IMR-90 (cell line): ENCODE data around the gene EIF1. TPM values are rescaled to one million over a fixed set of nuclear protein-coding genes. Genes with fewer than 3 reads are reported as not detected.

Experiments
- ATAC-seq: fragments of 200-7000 bp; cut with Tn5 transposase; 2 replicates; pipeline ENCODE4 v1.9.1; 2020; ENCODE audit warnings: low read depth, mild to moderate bottlenecking, moderate library complexity
- BruUV-seq: library from RNA; stranded (reverse); fragments of 400-500 nt; replicated peaks from 2 replicates; lab custom pipeline; 2021; lab: Mats Ljungman, UMichigan
- CTCF ChIA-PET: fragments of 300-600 bp; formaldehyde crosslinking; extraction: SDS; loops from one replicate; lab custom pipeline; 2021; ENCODE audit warnings: antibody characterized with exemption; lab: Yijun Ruan, JAX
- POLR2A ChIA-PET: fragments of 300-600 bp; sonication (Branson Sonifier 250); formaldehyde crosslinking; loops from one replicate; lab custom pipeline; 2022; ENCODE audit warnings: antibody characterized with exemption; ENCODE audit not compliant: unreplicated experiment; lab: Charles Lee
- DNase-seq: peaks from one replicate; pipeline ENCODE4 v3.0.0; 2013
- H2AFZ ChIP-seq: replicated peaks from 2 replicates; pipeline ENCODE3; 2013; ENCODE audit warnings: low read length, mild to moderate bottlenecking; ENCODE audit not compliant: poor library complexity
- H2AK5ac ChIP-seq: 2 replicates; pipeline ENCODE4 v1.6.1; 2013; ENCODE audit warnings: low read depth, low read length, inconsistent platforms
- H2AK9ac ChIP-seq: replicated peaks from 2 replicates; pipeline ENCODE3; 2013; ENCODE audit warnings: mild to moderate bottlenecking, low read depth, low read length, moderate library complexity; ENCODE audit not compliant: poor library complexity
- H2BK120ac ChIP-seq: 2 replicates; pipeline ENCODE4 v1.6.1; 2013; ENCODE audit warnings: low read depth, low read length, inconsistent platforms
- H2BK15ac ChIP-seq: 3 replicates; pipeline ENCODE4 v1.6.1; 2013; ENCODE audit warnings: low read depth, low read length, inconsistent platforms
- H2BK20ac ChIP-seq: 2 replicates; pipeline ENCODE4 v1.6.1; 2013; ENCODE audit warnings: low read depth, mild to moderate bottlenecking, inconsistent platforms, low read length, moderate library complexity
- H2BK5ac ChIP-seq: 2 replicates; pipeline ENCODE4 v1.6.1; 2013; ENCODE audit warnings: mild to moderate bottlenecking, low read depth, low read length, inconsistent platforms; ENCODE audit not compliant: poor library complexity, severe bottlenecking
- H3K14ac ChIP-seq: replicated peaks from 2 replicates; pipeline ENCODE4 v1.6.1; 2013; ENCODE audit warnings: low read depth, low read length, inconsistent platforms
- H3K18ac ChIP-seq: 2 replicates; pipeline ENCODE4 v1.6.1; 2013; ENCODE audit warnings: low read depth, low read length, control low read depth
- H3K23ac ChIP-seq: 2 replicates; pipeline ENCODE4 v1.6.1; 2013; ENCODE audit warnings: low read depth, low read length, inconsistent platforms
- H3K27ac ChIP-seq: 2 replicates; pipeline ENCODE4 v1.5.1; 2013; ENCODE audit warnings: mild to moderate bottlenecking, control low read depth, low read length; ENCODE audit not compliant: insufficient read depth
- H3K27me3 ChIP-seq: 2 replicates; pipeline ENCODE4 v1.6.1; 2013; ENCODE audit warnings: low read length; ENCODE audit not compliant: control insufficient read depth, insufficient read depth
- H3K36me3 ChIP-seq: 2 replicates; pipeline ENCODE4 v1.6.1; 2013; ENCODE audit warnings: low read length, mixed read lengths; ENCODE audit not compliant: control insufficient read depth, insufficient read depth
- H3K4ac ChIP-seq: 2 replicates; pipeline ENCODE4 v1.6.1; 2013; ENCODE audit warnings: low read depth, low read length, inconsistent platforms
- H3K4me1 ChIP-seq: 2 replicates; pipeline ENCODE4 v1.6.1; 2013; ENCODE audit warnings: low read length, mixed read lengths; ENCODE audit not compliant: control insufficient read depth, insufficient read depth
- H3K4me2 ChIP-seq: 2 replicates; pipeline ENCODE4 v1.6.1; 2013; ENCODE audit warnings: low read depth, mild to moderate bottlenecking, control low read depth, low read length, moderate library complexity
- H3K4me3 ChIP-seq: 2 replicates; pipeline ENCODE4 v1.5.1; 2013; ENCODE audit warnings: low read depth, mild to moderate bottlenecking, control low read depth, low read length, moderate library complexity; ENCODE audit not compliant: insufficient read depth
- H3K56ac ChIP-seq: 2 replicates; pipeline ENCODE4 v1.6.1; 2013; ENCODE audit warnings: low read length, inconsistent platforms; ENCODE audit not compliant: insufficient read depth; ENCODE audit errors: extremely low read depth
- H3K79me1 ChIP-seq, 2 experiments: 2 replicates each; pipeline ENCODE4 v1.6.1; 2013; ENCODE audit warnings: low read length in 2 of 2, inconsistent platforms in 1 of 2, low read depth in 1 of 2
- H3K9ac ChIP-seq: 2 replicates; pipeline ENCODE4 v1.6.1; 2013; ENCODE audit warnings: low read depth, low read length, control low read depth
- H3K9me1 ChIP-seq: 2 replicates; pipeline ENCODE4 v1.6.1; 2013; ENCODE audit warnings: low read length, inconsistent platforms; ENCODE audit not compliant: insufficient read depth
- H3K9me3 ChIP-seq: 2 replicates; pipeline ENCODE4 v1.6.1; 2013; ENCODE audit warnings: low read length; ENCODE audit not compliant: control insufficient read depth, insufficient read depth
- H4K20me1 ChIP-seq: 2 replicates; pipeline ENCODE4 v1.6.1; 2013; ENCODE audit warnings: low read length, inconsistent platforms; ENCODE audit not compliant: insufficient read depth
- H4K5ac ChIP-seq: 2 replicates; pipeline ENCODE4 v1.6.1; 2013; ENCODE audit warnings: mild to moderate bottlenecking, low read depth, low read length, control low read depth
- H4K8ac ChIP-seq, 2 experiments: 2 replicates each; pipeline ENCODE4 v1.6.1; 2013; ENCODE audit warnings: low read depth in 2 of 2, low read length in 2 of 2, control low read depth in 1 of 2, inconsistent platforms in 1 of 2
- H4K91ac ChIP-seq: 2 replicates; pipeline ENCODE4 v1.6.1; 2013; ENCODE audit warnings: low read depth, low read length, inconsistent platforms; ENCODE audit not compliant: insufficient read depth
- CHD1 ChIP-seq: IDR thresholded peaks from 2 replicates; pipeline ENCODE4 v1.6.1; 2012; ENCODE audit warnings: low read depth, low read length, improper control_type of control experiment
- CTCF ChIP-seq: conservative IDR thresholded peaks from 2 replicates; pipeline ENCODE4 v1.5.1; 2012; ENCODE audit warnings: mild to moderate bottlenecking, low read depth, low read length, improper control_type of control experiment
- NFE2L2 ChIP-seq: fragments of 150-350 bp; IDR thresholded peaks from 2 replicates; pipeline ENCODE4 v1.6.1; 2016; ENCODE audit warnings: low read depth, mild to moderate bottlenecking, low read length
- POLR2A ChIP-seq: IDR thresholded peaks from 2 replicates; pipeline ENCODE4 v1.6.1; 2012; ENCODE audit warnings: mild to moderate bottlenecking, low read depth, low read length
- RAD21 ChIP-seq: IDR thresholded peaks from 2 replicates; pipeline ENCODE4 v1.6.1; 2012; ENCODE audit warnings: low read length, improper control_type of control experiment
- RCOR1 ChIP-seq: IDR thresholded peaks from 2 replicates; pipeline ENCODE4 v1.6.1; 2012; ENCODE audit warnings: mild to moderate bottlenecking, low read length, improper control_type of control experiment; ENCODE audit not compliant: insufficient replicate concordance
- RFX5 ChIP-seq: IDR thresholded peaks from 2 replicates; pipeline ENCODE4 v1.8.0; 2012; ENCODE audit warnings: low read depth, mild to moderate bottlenecking, low read length, moderate library complexity
- USF2 ChIP-seq: fragments of 150-350 bp; IDR thresholded peaks from 2 replicates; pipeline ENCODE4 v1.6.1; 2017; ENCODE audit warnings: mild to moderate bottlenecking, antibody characterized with exemption, low read length, low read depth
- WGBS, 2 experiments: methylation state at CpG; one replicate each; pipeline versions ENCODE4 v1.1.5 to v1.1.7; 2013; ENCODE audit warnings: missing lambda C conversion rate in 2 of 2; ENCODE audit not compliant: insufficient read length in 1 of 2; ENCODE audit errors: extremely low coverage in 2 of 2; 5-methylcytosine and 5-hydroxymethylcytosine counted together
- dilution Hi-C: fragments of 300-500 bp; cut with HindIII; formaldehyde crosslinking; loops from one replicate; pipeline ENCODE4 v1.14.3; 2018; ENCODE audit warnings: low sequenced_read_pairs; ENCODE audit not compliant: unreplicated experiment
- in situ Hi-C: fragments of 300-500 bp; cut with MboI; formaldehyde crosslinking; loops from 3 replicates; pipeline ENCODE4 v1.14.3; 2019; ENCODE audit warnings: low sequenced_read_pairs, inconsistent platforms, mixed read lengths
- intact Hi-C: fragments of 100-400 bp; cut with micrococcal nuclease; formaldehyde crosslinking; loops from 2 replicates; pipeline ENCODE4 v1.10.0; 2022
- polyA plus RNA-seq, 3 experiments: library from polyadenylated mRNA; depleted of rRNA; stranded (reverse); fragments of >200 nt; gene quantifications; 2 replicates each; pipeline ENCODE4 v1.2.3, GENCODE V29; 2012; ENCODE audit warnings: low replicate concordance in 1 of 3
- total RNA-seq: library from RNA; depleted of rRNA; stranded (reverse); fragments of >200 nt; gene quantifications from 2 replicates; pipeline ENCODE4 v1.2.3, GENCODE V29; 2012

EIF1 gene
- total and polyA plus RNA-seq, 2 of the 4 experiments (the other 2 are of a cell fraction), result 89.4 to 381 TPM

- Histone ChIP-seq H2BK120ac (no peak overlapping the region), H3K56ac (no peak overlapping the region), H3K4me1 (0 out of 2 replicates have a peak, but pooled peaks cover 2% of the 10 kb centered on the region), H3K79me1 (no peaks in the 10 kb centered on the region), H3K27me3 (peaks cover 27% of the 10 kb centered on the region), H4K8ac (no peak overlapping the region), H3K4me2 (no peak overlapping the region), H2BK15ac (no peak overlapping the region), H3K9me1 (no peaks in the 10 kb centered on the region; the same call in 1 of the 2 replicates), H3K36me3 (no peaks in the 10 kb centered on the region), H3K9me3 (no peaks in the 10 kb centered on the region), H2AK9ac (no peak overlapping the region), H4K20me1 (no peaks in the 10 kb centered on the region), H3K4me3 (no peak overlapping the region), H4K91ac (no peak overlapping the region), H2BK5ac (no peak overlapping the region), H3K4ac (no peak overlapping the region), H3K14ac (no peak overlapping the region), H3K27ac (no peak overlapping the region), H3K9ac (no peak overlapping the region), H4K5ac (no peak overlapping the region), H3K23ac (no peak overlapping the region), H2AK5ac (no peak overlapping the region), H3K18ac (no peak overlapping the region), H2AFZ (no peak overlapping the region), H2BK20ac (no peak overlapping the region)
- dilution Hi-C loops, result no loop called here
- in situ Hi-C loops, result no loop called here
- intact Hi-C loops, result no loop called here
- ChIA-PET POLR2A (no interaction called here), CTCF (no interaction called here)
- BruUV-seq, result no TSS peak
- ATAC-seq, result no peak
- 65% methylated on average over 2 of the region's 5 CpGs; no CpG with 5 or more reads in 1 of the 2 experiments for WGBS, 2 experiments
- DNase-seq, result no peak
- TF ChIP-seq RAD21, result no peak
- TF ChIP-seq POLR2A, result no peak
- TF ChIP-seq CHD1, result no peak
- TF ChIP-seq CTCF, result no peak
- no peak for TF ChIP-seq RCOR1
- no peak for TF ChIP-seq USF2
- TF ChIP-seq RFX5, result no peak
- no peak for TF ChIP-seq NFE2L2
These were observed 29.6 kb downstream of the EIF1 start for GRCh38 chr17:41718287-41718645.
